GM10266 (cell line): ENCODE results near the gene NUDT22.

Experiments used
- DNase-seq: peaks from one replicate; pipeline ENCODE4 v3.0.0; 2012; ENCODE audit errors: extremely low spot score
- CTCF ChIP-seq: IDR thresholded peaks from 2 replicates; pipeline ENCODE4 v1.5.1; 2012; ENCODE audit warnings: mild to moderate bottlenecking, low read depth; ENCODE audit not compliant: control insufficient read depth, insufficient read depth; ENCODE audit errors: missing control alignments

The NUDT22 gene

GRCh38 chr11:64229744-64230170 is 3.7 kb downstream of the NUDT22 start:
- no peak for DNase-seq
- TF ChIP-seq CTCF, result no peak

DNA sequence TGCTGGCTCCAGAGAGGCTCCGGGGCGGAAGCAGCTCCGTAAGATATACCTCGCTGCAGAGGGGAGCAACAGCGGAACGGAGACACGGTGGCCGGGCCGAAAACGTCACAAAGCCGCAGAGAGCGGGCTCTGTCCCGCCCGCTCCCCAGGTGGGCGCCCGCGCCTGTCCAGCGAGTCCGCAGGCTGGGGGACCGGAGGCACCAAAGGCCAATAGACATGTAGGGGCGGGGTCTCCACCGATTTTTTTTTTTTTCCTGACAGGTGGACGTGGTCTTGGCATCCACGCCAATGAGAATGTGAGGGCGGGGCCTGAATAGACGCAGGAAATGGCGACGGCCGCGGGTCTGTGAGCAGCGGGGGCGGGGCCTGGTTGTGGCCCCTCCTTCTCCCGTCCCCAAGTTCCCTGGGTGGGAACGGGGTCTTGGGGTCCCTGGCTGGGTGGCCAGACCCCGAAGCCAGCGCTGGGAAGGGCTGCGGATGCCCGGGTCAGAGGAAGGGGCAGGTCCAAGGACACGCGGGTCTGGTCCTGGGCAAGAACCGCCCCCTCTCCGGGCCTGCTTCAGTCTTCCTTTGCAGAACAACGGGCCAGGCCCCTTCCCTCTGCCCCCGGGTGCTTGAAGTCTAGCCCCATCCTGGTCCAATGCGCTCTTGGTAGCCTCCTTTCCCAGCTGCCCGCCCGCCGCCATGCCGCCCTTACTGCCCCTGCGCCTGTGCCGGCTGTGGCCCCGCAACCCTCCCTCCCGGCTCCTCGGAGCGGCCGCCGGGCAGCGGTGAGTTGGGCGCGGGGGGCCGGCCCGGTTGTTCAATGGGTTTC is 4.3 kb downstream of the NUDT22 start, which contains the start of gene DNAJC4:
TSS of gene DNAJC4 (plus strand) at position 378 of the 814 bp plus-strand sequence. CDS start at position 685, 307 bp downstream.
- peak; percentile 93 for DNase-seq
- TF ChIP-seq CTCF, result no peak

DNA sequence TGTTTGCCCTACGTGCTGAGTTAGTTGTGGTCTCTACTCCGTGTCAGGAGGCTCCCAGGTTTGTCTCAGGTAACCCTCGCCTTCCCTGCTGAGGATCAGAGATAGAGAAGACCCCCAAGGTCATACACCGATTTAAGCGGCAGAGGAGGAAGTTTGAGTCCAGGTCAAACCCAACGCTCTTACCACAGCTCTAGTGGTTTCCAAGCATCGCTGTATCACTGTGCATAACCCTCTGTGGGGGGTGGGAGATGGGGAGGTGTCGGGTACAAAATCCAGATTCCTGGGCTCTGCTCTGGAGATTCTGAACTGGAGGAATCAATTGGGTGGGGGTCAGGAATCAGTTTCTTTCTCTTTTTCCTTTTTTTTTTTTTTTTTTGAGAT is 4.9 kb downstream of the NUDT22 start:
- no peak for DNase-seq
- TF ChIP-seq CTCF, result no peak

- no peak for TF ChIP-seq CTCF
- DNase-seq, result no peak
Observed at GRCh38 chr11:64231546-64231945, 5.5 kb downstream of the NUDT22 start.

- DNase-seq, result no peak
- no peak for TF ChIP-seq CTCF
Observed at GRCh38 chr11:64232182-64232966, 6.3 kb downstream of the NUDT22 start.

GRCh38 chr11:64232967-64233315 is 6.9 kb downstream of the NUDT22 start:
- DNase-seq, result no peak
- TF ChIP-seq CTCF, result no peak

DNA sequence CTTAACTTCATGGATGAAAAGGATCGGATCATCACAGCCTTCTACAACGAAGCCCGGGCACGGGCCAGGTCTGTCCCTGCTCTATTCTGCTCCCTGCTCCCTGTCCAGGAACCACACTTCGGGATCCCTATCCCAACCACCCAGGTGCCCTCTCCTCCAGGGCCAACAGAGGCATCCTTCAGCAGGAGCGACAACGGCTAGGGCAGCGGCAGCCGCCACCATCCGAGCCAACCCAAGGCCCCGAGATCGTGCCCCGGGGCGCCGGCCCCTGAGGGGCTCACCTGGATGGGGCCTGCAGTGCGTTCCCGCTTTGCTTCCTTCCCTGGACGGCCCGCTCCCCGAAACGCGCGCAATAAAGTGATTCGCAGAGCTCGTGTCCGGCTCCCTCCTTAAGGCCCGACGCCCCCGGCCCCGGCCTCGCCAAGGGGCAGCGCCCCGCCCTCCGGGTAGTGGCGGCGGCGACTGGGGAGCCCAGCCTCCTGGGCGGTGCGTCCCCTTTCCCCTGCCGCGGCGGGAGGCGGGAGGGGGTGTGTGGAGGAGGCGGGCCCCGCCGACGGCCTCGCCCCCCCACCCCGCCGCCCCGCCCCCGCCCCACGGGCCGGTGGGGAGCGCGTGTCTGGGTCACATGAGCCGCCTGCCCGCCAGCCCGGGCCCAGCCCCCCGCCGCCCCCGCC is 8.0 kb downstream of the NUDT22 start, which contains the start of gene VEGFB:
TSS of gene VEGFB (plus strand) at position 672 of the 674 bp plus-strand sequence. CDS start 250 bp downstream, outside the sequence.
- DNase-seq, result peak; percentile 92
- TF ChIP-seq CTCF, result no peak
